Measurements from ENCODE around the gene BDKRB2. TPM values are rescaled to one million over a fixed set of nuclear protein-coding genes. Genes with fewer than 3 reads are reported as not detected.

BDKRB2 gene
- total and polyA plus RNA-seq, 2 of the 8 experiments (the other 6 are each of a cell fraction or from before 2014, with no cell fraction given) = 0.13 to 0.21 TPM

DNA sequence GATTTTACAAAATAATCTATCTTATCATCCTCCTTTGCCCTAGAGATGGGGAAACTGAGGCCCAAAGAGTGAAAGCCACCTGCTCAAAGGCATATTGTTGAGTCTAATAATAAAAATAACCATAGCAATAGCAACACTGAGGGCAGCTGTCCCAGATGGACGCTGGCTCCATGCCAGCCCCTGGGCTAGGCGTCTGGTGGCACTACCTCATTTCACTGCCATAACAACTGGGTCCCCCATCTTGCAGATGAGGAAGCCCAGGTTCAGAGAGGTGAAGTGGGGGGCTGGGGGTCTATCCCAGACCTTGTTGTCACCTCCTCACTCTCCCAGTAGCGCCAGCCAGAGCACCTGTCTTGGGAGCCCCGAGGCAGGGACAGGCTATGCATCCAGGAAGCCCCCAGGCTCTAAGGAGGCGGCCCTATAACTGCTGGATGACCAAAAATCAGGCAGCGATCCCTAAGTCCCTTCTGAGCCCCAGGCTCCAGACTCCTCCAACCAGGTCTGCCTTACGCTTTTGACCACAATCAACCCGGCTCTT is 12.8 kb downstream of the BDKRB2 start (continued):
- TF ChIP-seq CBX8 (IDR thresholded peaks at IDR 0.05; ENCODE audit: borderline replicate concordance, low read depth, low read length) (no peak), SRF (IDR thresholded peaks at IDR 0.05; ENCODE audit: low read depth, low read length) (no peak), TAF1 (IDR thresholded peaks at IDR 0.05; ENCODE audit: low read depth, low read length) (no peak), JUND (IDR thresholded peaks at IDR 0.05; ENCODE audit: low read length) (no peak), ZNF274 (IDR thresholded peaks at IDR 0.05; ENCODE audit: borderline replicate concordance, extremely low read depth, low read length) (no peak)

Measured in H1 (cell line).